HL-60 (cell line): ENCODE data around the gene ZFHX3.

ENCODE experiments used
- DNase-seq, 2 experiments: peaks; one replicate each; pipeline ENCODE4 v3.0.0-alpha.2; 2010 to 2020; ENCODE audit warnings: low read depth in 1 of 2, low spot score in 1 of 2
- H3K27ac ChIP-seq: fragments of 250-450 bp; sonication (Bioruptor Pico); replicated peaks from 2 replicates; pipeline ENCODE4 v1.5.1; 2020; ENCODE audit warnings: mild to moderate bottlenecking, moderate library complexity
- H3K27me3 ChIP-seq: fragments of 250-450 bp; sonication (Bioruptor Pico); 2 replicates; pipeline ENCODE4 v1.5.1; 2021; ENCODE audit warnings: mild to moderate bottlenecking, moderate library complexity; ENCODE audit not compliant: insufficient read depth, poor library complexity, severe bottlenecking
- H3K4me3 ChIP-seq: replicated peaks from 2 replicates; pipeline ENCODE4 v1.5.1; 2011; ENCODE audit warnings: mild to moderate bottlenecking, control low read depth, low read length; ENCODE audit not compliant: insufficient read depth
- CTCF ChIP-seq: IDR thresholded peaks from one replicate; pipeline ENCODE4 v1.5.1; 2011; ENCODE audit warnings: low read length, control low read depth, inconsistent platforms; ENCODE audit not compliant: insufficient read depth
- GABPA ChIP-seq: IDR thresholded peaks from 2 replicates; pipeline ENCODE4 v1.6.1; 2012; ENCODE audit warnings: low read depth
- POLR2AphosphoS5 ChIP-seq: IDR thresholded peaks from 2 replicates; pipeline ENCODE4 v1.6.1; 2012; ENCODE audit warnings: low read depth
- REST ChIP-seq: IDR thresholded peaks from 2 replicates; pipeline ENCODE4 v1.6.1; 2012; ENCODE audit warnings: low read depth; ENCODE audit not compliant: insufficient replicate concordance
- SPI1 ChIP-seq: IDR thresholded peaks from 2 replicates; pipeline ENCODE4 v1.6.1; 2012; ENCODE audit warnings: low read depth, mild to moderate bottlenecking, borderline replicate concordance

ZFHX3 gene

GRCh38 chr16:72829846-72830775 lies 217.8 kb downstream of the ZFHX3 start:
- Histone ChIP-seq H3K27ac (no peak overlapping the region), H3K27me3 (no peaks in the 10 kb centered on the region), H3K4me3 (no peak overlapping the region)
- TF ChIP-seq GABPA (no peak), CTCF (no peak), REST (no peak), SPI1 (no peak), POLR2AphosphoS5 (no peak)
- DNase-seq, result no peak

- TF ChIP-seq GABPA, result no peak
- TF ChIP-seq REST, result no peak
- TF ChIP-seq SPI1, result no peak
- TF ChIP-seq POLR2AphosphoS5, result no peak
- TF ChIP-seq CTCF, result no peak
- no peak overlapping the region for H3K4me3 ChIP-seq
- no peak for DNase-seq
- H3K27ac ChIP-seq, result no peak overlapping the region
- H3K27me3 ChIP-seq, result no peaks in the 10 kb centered on the region
Observed at GRCh38 chr16:72827866-72828265, 220.1 kb downstream of the ZFHX3 start.

GRCh38 chr16:72825912-72826621 lies 221.9 kb downstream of the ZFHX3 start:
- TF ChIP-seq REST, result no peak
- TF ChIP-seq POLR2AphosphoS5, result no peak
- TF ChIP-seq GABPA, result no peak
- no peak for TF ChIP-seq CTCF
- no peak for TF ChIP-seq SPI1
- Histone ChIP-seq H3K27ac (no peak overlapping the region), H3K4me3 (no peak overlapping the region), H3K27me3 (no peaks in the 10 kb centered on the region)
- DNase-seq, result no peak
